Body of pancreas (tissue), 4 donors: ENCODE measurements around the gene TERB1.

ENCODE experiments used
- CTCF ChIP-seq, 7 experiments: fragments of 450-650 bp in 4 of 7; fragments of 200-600 bp in 3 of 7; sonication (generic) in 3 of 7; IDR thresholded peaks; one replicate each; pipeline ENCODE4 v1.5.1; 2016 to 2019; ENCODE audit warnings: antibody characterized with exemption in 7 of 7
- POLR2A ChIP-seq, 3 donors: fragments of 450-650 bp; IDR thresholded peaks; one replicate each; pipeline ENCODE4 v1.6.1; 2016; ENCODE audit warnings: antibody characterized with exemption in 3 of 3, mild to moderate bottlenecking in 2 of 3

DNA sequence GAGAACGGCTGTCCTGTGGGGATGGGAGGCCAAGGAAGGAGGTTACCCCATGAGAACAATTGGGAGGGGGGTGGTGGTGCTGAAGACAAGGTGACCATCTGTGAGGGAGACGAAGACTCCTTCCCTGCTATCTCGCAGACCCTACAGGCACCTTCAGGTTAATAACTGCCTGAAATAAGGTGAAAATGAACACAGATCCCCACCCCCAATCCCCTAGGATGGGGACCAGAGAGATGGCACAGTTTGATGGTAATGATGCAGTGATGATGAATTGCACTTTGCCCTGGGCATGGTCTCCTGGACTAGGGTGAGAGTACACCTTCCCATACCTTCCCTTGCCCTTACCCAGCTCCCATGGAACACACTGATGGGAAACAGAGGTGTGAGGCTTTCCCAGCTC lies 30.8 kb upstream of the TERB1 start:
- TF ChIP-seq CTCF (IDR thresholded peaks at IDR 0.05), result no peak
- no peak for TF ChIP-seq POLR2A (IDR thresholded peaks at IDR 0.05)
